Measurements from ENCODE around the gene PNPLA5. TPM values are rescaled to one million over a fixed set of nuclear protein-coding genes. Genes with fewer than 3 reads are reported as not detected.
"Not testable (repeated sequence)": the region's sequence is repeated elsewhere in the genome, so short reads cannot be mapped to it uniquely, and the experiment has no call there.

PNPLA5 gene
- total and polyA plus RNA-seq, 2 of the 13 experiments (the other 11 are each of a cell fraction or from before 2014, with no cell fraction given) = not detected

DNA sequence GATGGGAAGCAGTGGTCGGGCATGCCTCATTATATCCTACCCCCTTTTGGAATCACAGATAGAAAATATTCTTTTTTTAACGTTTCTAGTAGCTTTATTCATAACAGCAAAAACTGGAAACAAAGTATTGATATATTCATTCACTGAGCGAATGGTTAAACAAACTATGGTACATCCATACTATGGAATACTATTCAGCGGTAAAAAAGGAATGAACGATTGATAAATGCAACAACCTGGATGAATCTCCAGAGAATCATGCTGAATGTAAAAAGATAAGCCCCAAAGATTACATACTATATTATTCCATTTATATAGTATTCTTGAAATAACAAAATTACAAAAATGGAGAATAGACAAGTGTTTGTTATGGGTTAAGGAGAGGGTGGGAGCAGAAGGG, 22.0 kb downstream of the PNPLA5 start:
- no peak for FAIRE-seq
- BruUV-seq (replicated peaks) = no TSS peak
- POLR2A ChIA-PET = no interaction called here
- H3K4me2 ChIP-seq (ENCODE audit: low read depth, low read length) = no peak overlapping the region
- no peak for DNase-seq (ENCODE audit: low spot score)
- in situ Hi-C loops (cut with HindIII; ENCODE audit: extremely low pct_ligation_motif_present, low pct_unique_long_range_greater_than_20kb) (no loop called here), intact Hi-C loops (cut with micrococcal nuclease; ENCODE audit: unreplicated experiment) (no loop called here)
- no peaks in the 10 kb centered on the region for H3K79me2 ChIP-seq (ENCODE audit: insufficient read depth, low read length)
- no peaks in the 10 kb centered on the region for H3K36me3 ChIP-seq (replicated peaks in 1 of 2; ENCODE audit: control insufficient read depth in 1 of 2, insufficient read depth in 2 of 2, low read length in 2 of 2)
- H3K9me3 ChIP-seq (ENCODE audit: low read length) = no peaks in the 10 kb centered on the region
- no peaks in the 10 kb centered on the region for H3K27me3 ChIP-seq (ENCODE audit: control insufficient read depth in 1 of 2, insufficient read depth in 2 of 2, low read length in 2 of 2)
- H3K27ac ChIP-seq (ENCODE audit: extremely low read length, insufficient read depth, low read length) = no peak overlapping the region
- no peak overlapping the region for H2AFZ ChIP-seq (ENCODE audit: low read length)
- TF ChIP-seq ZNF253 (CRISPR knock-in tag; IDR thresholded peaks at IDR 0.05; ENCODE audit: borderline replicate concordance) (no peak), ZNF441 (CRISPR knock-in tag; IDR thresholded peaks at IDR 0.05; ENCODE audit: borderline replicate concordance) (no peak), ZNF136 (CRISPR knock-in tag; IDR thresholded peaks at IDR 0.05; ENCODE audit: low read depth) (no peak), GATAD2A (CRISPR knock-in tag; IDR thresholded peaks at IDR 0.05) (no peak), RFX5 (IDR thresholded peaks at IDR 0.05; ENCODE audit: low read depth, low read length) (no peak), ZNF784 (CRISPR knock-in tag; IDR thresholded peaks at IDR 0.05; ENCODE audit: borderline replicate concordance) (no peak), ZNF615 (CRISPR knock-in tag; IDR thresholded peaks at IDR 0.05; ENCODE audit: borderline replicate concordance) (no peak), MED13 (CRISPR knock-in tag; IDR thresholded peaks at IDR 0.05) (no peak), ZNF274 (CRISPR knock-in tag; IDR thresholded peaks at IDR 0.05) (no peak), ZC3H13 (CRISPR knock-in tag; IDR thresholded peaks at IDR 0.05) (no peak), PHB2 (IDR thresholded peaks at IDR 0.05; ENCODE audit: partially characterized antibody) (no peak), KDM1A (CRISPR knock-in tag; IDR thresholded peaks at IDR 0.05) (no peak), PHF21A (CRISPR knock-in tag; IDR thresholded peaks at IDR 0.05) (no peak), ZFP90 (CRISPR knock-in tag; IDR thresholded peaks at IDR 0.05; ENCODE audit: borderline replicate concordance) (no peak)
- TF ChIP-seq, protein P1, sequence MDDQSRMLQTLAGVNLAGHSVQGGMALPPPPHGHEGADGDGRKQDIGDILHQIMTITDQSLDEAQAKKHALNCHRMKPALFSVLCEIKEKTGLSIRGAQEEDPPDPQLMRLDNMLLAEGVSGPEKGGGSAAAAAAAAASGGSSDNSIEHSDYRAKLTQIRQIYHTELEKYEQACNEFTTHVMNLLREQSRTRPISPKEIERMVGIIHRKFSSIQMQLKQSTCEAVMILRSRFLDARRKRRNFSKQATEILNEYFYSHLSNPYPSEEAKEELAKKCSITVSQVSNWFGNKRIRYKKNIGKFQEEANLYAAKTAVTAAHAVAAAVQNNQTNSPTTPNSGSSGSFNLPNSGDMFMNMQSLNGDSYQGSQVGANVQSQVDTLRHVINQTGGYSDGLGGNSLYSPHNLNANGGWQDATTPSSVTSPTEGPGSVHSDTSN (CRISPR knock-in tag; IDR thresholded peaks at IDR 0.05; ENCODE audit: borderline replicate concordance) = no peak
- H3K4me1 ChIP-seq (ENCODE audit: insufficient read depth, low read length) = no peaks in the 10 kb centered on the region
- CTCF ChIA-PET (ENCODE audit: low intra/inter-chr PET ratio, low total read pairs) = interaction anchor here (0.6 kb wide), 1 partner anchor 705 kb away, joined by 3 read pairs; no protein-coding TSS in a partner anchor
- no peak overlapping the region for H3K4me3 ChIP-seq (replicated peaks in 1 of 3; ENCODE audit: insufficient read depth in 1 of 3, low read depth in 2 of 3, low read length in 3 of 3)
- no peak for ATAC-seq
- 23% methylated on average over 5 of the region's 5 CpGs for WGBS (ENCODE audit: low lambda C conversion rate)
- H4K20me1 ChIP-seq (ENCODE audit: insufficient read depth, low read length) = 0 out of 2 replicates have a peak, but pooled peaks cover 9% of the 10 kb centered on the region
- no peak overlapping the region for H3K9ac ChIP-seq (ENCODE audit: insufficient read depth, low read depth, low read length)

DNA sequence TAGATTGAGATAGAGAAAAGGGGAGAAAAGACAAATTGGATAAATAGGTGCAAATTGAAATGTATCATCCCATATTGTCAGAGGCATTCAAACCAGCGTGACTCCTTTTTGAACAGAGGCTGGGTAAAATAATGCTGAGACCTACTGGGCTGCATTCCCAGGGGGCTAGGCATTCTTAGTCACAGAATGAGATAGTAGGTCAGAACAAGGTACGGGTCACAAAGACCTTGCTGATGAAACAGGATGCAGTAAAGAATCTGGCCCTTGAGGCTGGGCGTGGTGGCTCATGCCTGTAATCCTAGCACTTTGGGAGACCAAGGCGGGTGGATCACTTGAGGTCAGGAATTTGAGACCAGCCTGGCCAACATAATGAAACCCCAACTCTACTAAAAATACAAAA, 22.8 kb downstream of the PNPLA5 start:
- H3K4me3 ChIP-seq (replicated peaks in 1 of 3; ENCODE audit: insufficient read depth in 1 of 3, low read depth in 2 of 3, low read length in 3 of 3); BruUV-seq (replicated peaks); H3K9me3 ChIP-seq (ENCODE audit: low read length); intact Hi-C loops (cut with micrococcal nuclease; ENCODE audit: unreplicated experiment); H3K9ac ChIP-seq (ENCODE audit: insufficient read depth, low read depth, low read length); H2AFZ ChIP-seq (ENCODE audit: low read length); H3K79me2 ChIP-seq (ENCODE audit: insufficient read depth, low read length); H3K4me1 ChIP-seq (ENCODE audit: insufficient read depth, low read length); H3K4me2 ChIP-seq (ENCODE audit: low read depth, low read length); FAIRE-seq; DNase-seq (ENCODE audit: low spot score); H3K27me3 ChIP-seq (ENCODE audit: control insufficient read depth in 1 of 2, insufficient read depth in 2 of 2, low read length in 2 of 2); CTCF ChIA-PET (ENCODE audit: low intra/inter-chr PET ratio, low total read pairs); ATAC-seq; H3K27ac ChIP-seq (ENCODE audit: extremely low read length, insufficient read depth, low read length); POLR2A ChIA-PET; H3K36me3 ChIP-seq (replicated peaks in 1 of 2; ENCODE audit: control insufficient read depth in 1 of 2, insufficient read depth in 2 of 2, low read length in 2 of 2); H4K20me1 ChIP-seq (ENCODE audit: insufficient read depth, low read length); in situ Hi-C loops (cut with HindIII; ENCODE audit: extremely low pct_ligation_motif_present, low pct_unique_long_range_greater_than_20kb): not testable (repeated sequence)
- WGBS (ENCODE audit: low lambda C conversion rate) = 18% methylated on average over 4 of the region's 4 CpGs

Data from HepG2 (cell line).